Fibroblast of the aortic adventitia (primary cell): Measurements from ENCODE around the gene PRDM5. TPM values are rescaled to one million over a fixed set of nuclear protein-coding genes. Genes with fewer than 3 reads are reported as not detected.
"Not testable (repeated sequence)": the region's sequence is repeated elsewhere in the genome, so short reads cannot be mapped to it uniquely, and the experiment has no call there.

Experiments used
- DNase-seq: peaks from one replicate; pipeline ENCODE4 v3.0.0-alpha.2; 2010; ENCODE audit warnings: low read depth
- H3K4me3 ChIP-seq: 2 replicates; pipeline ENCODE4 v1.5.1; 2011; ENCODE audit warnings: low read depth, mild to moderate bottlenecking, control low read depth, low read length, moderate library complexity
- small RNA-seq: library from RNA; depleted of rRNA; stranded (forward); fragments of <200 nt; gene quantifications from one replicate; pipeline ENCODE3, GENCODE V24; 2012
- total RNA-seq: library from RNA; depleted of rRNA; stranded (reverse); fragments of >200 nt; gene quantifications from 2 replicates; pipeline ENCODE4 v1.2.3, GENCODE V29; 2012; ENCODE audit warnings: low replicate concordance
- TF ChIP-seq, protein P1 (sequence below): IDR thresholded peaks from 2 replicates; pipeline ENCODE4 v1.5.1; 2011; ENCODE audit warnings: mild to moderate bottlenecking, low read length, control low read depth, inconsistent platforms; ENCODE audit not compliant: insufficient read depth

The PRDM5 gene
- total RNA-seq, 1 donor = 25.8 TPM

DNA sequence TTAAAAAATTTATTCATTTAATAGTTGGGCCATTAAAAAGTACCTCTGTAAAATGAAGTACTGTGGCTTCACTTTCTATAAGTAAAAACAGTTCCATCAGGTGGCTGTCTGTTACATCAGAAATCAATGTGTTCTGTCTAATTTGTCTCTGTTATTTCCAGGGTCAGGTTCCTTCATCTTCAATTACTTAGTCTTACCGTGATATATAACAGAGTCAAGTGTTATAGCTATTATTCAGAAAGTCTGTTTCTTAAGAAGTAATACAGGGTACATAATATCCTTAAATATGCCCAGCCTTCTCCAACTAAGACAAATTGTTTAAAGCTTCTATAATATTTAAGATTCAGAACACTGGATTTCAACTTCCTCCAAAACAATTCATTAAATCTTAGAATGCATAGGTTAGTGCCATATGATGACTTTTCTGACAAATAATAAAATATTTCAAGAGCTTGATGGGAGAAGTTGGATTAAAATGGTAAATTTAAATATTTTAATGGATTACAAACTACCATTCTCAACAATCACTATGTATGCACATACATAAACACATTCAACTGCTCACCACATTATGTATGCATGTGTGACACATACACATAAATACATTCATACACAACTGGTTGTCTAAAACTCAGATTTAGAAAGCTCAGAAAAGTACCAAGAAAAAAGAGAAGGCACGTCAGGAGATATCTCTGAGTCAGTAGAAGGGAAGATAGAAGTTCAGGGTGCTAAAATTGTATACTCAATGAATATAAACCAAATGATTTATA is 268.5 kb downstream of the PRDM5 start:
- DNase-seq = no peak
- TF ChIP-seq, protein P1, sequence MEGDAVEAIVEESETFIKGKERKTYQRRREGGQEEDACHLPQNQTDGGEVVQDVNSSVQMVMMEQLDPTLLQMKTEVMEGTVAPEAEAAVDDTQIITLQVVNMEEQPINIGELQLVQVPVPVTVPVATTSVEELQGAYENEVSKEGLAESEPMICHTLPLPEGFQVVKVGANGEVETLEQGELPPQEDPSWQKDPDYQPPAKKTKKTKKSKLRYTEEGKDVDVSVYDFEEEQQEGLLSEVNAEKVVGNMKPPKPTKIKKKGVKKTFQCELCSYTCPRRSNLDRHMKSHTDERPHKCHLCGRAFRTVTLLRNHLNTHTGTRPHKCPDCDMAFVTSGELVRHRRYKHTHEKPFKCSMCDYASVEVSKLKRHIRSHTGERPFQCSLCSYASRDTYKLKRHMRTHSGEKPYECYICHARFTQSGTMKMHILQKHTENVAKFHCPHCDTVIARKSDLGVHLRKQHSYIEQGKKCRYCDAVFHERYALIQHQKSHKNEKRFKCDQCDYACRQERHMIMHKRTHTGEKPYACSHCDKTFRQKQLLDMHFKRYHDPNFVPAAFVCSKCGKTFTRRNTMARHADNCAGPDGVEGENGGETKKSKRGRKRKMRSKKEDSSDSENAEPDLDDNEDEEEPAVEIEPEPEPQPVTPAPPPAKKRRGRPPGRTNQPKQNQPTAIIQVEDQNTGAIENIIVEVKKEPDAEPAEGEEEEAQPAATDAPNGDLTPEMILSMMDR = no peak
- no peak overlapping the region for H3K4me3 ChIP-seq

DNA sequence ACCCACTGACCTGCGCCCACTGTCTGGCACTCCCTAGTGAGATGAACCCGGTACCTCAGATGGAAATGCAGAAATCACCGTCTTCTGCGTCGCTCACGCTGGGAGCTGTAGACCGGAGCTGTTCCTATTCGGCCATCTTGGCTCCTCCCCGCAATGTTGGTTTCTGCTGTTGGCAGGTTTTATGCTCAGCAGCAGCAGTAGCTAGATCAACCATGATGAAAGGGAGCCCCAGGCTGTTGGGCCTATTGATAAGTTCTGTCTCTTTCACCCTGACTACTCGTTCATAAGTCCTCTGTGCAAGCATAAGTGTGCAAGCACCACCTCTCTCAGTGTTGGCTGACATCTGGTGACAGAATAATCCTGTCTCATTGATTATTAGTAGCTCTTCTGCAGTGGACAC is 274.2 kb downstream of the PRDM5 start:
- H3K4me3 ChIP-seq, DNase-seq: not testable (repeated sequence)

Small RNAs within 50 kb of the gene (small RNA-seq; reads per million reads assigned to genes)
- gene RNU6-550P = not detected

Other genes with a start within 250 kb of the PRDM5 start
- 0.36 TPM in 1 of 2 replicates, not detected in the other for gene NDNF, start 149.8 kb upstream of the PRDM5 start, total RNA-seq
- 0.72 TPM in 1 of 2 replicates, not detected in the other for gene TNIP3, start 241.6 kb upstream of the PRDM5 start, total RNA-seq